ENCODE data around the gene CEACAM3.

The CEACAM3 gene

GRCh38 chr19:41811036-41811435, 14.6 kb downstream of the CEACAM3 start:
- Histone ChIP-seq H3K9me3 (ENCODE audit: control insufficient read depth, insufficient read depth, low read depth, low read length) (no peaks in the 10 kb centered on the region), H3K4me1 (ENCODE audit: control insufficient read depth, insufficient read depth, low read length) (no peaks in the 10 kb centered on the region), H3K4me3 (ENCODE audit: low read depth, low read length) (no peak overlapping the region), H3K27ac (ENCODE audit: extremely low read depth, low read depth, low read length) (no peak overlapping the region), H3K36me3 (ENCODE audit: control insufficient read depth in 2 of 2, insufficient read depth in 1 of 2, low read length in 2 of 2) (no peaks in the 10 kb centered on the region)
- POLR2A ChIA-PET: interaction anchor here (0.6 to 1.1 kb wide), 2 partner anchors 24 to 210 kb away, joined by 3 read pairs; no protein-coding TSS in a partner anchor
- CTCF ChIA-PET: interaction anchor here (0.7 to 4.0 kb wide), 8 partner anchors 16 to 257 kb away, joined by 3 to 27 read pairs (median 8); no protein-coding TSS in a partner anchor
- TF ChIP-seq, protein P1, sequence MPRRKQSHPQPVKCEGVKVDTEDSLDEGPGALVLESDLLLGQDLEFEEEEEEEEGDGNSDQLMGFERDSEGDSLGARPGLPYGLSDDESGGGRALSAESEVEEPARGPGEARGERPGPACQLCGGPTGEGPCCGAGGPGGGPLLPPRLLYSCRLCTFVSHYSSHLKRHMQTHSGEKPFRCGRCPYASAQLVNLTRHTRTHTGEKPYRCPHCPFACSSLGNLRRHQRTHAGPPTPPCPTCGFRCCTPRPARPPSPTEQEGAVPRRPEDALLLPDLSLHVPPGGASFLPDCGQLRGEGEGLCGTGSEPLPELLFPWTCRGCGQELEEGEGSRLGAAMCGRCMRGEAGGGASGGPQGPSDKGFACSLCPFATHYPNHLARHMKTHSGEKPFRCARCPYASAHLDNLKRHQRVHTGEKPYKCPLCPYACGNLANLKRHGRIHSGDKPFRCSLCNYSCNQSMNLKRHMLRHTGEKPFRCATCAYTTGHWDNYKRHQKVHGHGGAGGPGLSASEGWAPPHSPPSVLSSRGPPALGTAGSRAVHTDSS (tag by site-specific recombination; IDR thresholded peaks at IDR 0.05): no peak
- TF ChIP-seq, protein P2, sequence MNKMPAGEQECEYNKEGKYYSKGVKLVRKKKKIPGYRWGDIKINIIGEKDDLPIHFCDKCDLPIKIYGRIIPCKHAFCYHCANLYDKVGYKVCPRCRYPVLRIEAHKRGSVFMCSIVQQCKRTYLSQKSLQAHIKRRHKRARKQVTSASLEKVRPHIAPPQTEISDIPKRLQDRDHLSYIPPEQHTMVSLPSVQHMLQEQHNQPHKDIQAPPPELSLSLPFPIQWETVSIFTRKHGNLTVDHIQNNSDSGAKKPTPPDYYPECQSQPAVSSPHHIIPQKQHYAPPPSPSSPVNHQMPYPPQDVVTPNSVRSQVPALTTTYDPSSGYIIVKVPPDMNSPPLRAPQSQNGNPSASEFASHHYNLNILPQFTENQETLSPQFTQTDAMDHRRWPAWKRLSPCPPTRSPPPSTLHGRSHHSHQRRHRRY (tag by site-specific recombination; IDR thresholded peaks at IDR 0.05): no peak
- no peak for TF ChIP-seq ZNF114 (tag by site-specific recombination; IDR thresholded peaks at IDR 0.05)
- TF ChIP-seq ZNF692 (tag by site-specific recombination; IDR thresholded peaks at IDR 0.05): no peak
- no peak for TF ChIP-seq BCL11B (tag by site-specific recombination; IDR thresholded peaks at IDR 0.05; ENCODE audit: low read depth)
- TF ChIP-seq ZNF664 (tag by site-specific recombination; IDR thresholded peaks at IDR 0.05): no peak
- no peak for TF ChIP-seq ZNF776 (tag by site-specific recombination; IDR thresholded peaks at IDR 0.05; ENCODE audit: borderline replicate concordance)
- TF ChIP-seq ZFP3 (tag by site-specific recombination; IDR thresholded peaks at IDR 0.05; ENCODE audit: low read depth): no peak
- TF ChIP-seq, protein P3, sequence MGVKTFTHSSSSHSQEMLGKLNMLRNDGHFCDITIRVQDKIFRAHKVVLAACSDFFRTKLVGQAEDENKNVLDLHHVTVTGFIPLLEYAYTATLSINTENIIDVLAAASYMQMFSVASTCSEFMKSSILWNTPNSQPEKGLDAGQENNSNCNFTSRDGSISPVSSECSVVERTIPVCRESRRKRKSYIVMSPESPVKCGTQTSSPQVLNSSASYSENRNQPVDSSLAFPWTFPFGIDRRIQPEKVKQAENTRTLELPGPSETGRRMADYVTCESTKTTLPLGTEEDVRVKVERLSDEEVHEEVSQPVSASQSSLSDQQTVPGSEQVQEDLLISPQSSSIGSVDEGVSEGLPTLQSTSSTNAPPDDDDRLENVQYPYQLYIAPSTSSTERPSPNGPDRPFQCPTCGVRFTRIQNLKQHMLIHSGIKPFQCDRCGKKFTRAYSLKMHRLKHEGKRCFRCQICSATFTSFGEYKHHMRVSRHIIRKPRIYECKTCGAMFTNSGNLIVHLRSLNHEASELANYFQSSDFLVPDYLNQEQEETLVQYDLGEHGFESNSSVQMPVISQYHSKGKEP (tag by site-specific recombination; IDR thresholded peaks at IDR 0.05): no peak
- TF ChIP-seq ZNF19 (tag by site-specific recombination; IDR thresholded peaks at IDR 0.05; ENCODE audit: low read depth): no peak
- TF ChIP-seq ZNF777 (tag by site-specific recombination; IDR thresholded peaks at IDR 0.05; ENCODE audit: borderline replicate concordance): no peak
- TF ChIP-seq PRDM6 (tag by site-specific recombination; IDR thresholded peaks at IDR 0.05): no peak
- TF ChIP-seq EGR2 (tag by site-specific recombination; IDR thresholded peaks at IDR 0.05; ENCODE audit: low read depth): no peak
- TF ChIP-seq ZNF354C (tag by site-specific recombination; IDR thresholded peaks at IDR 0.05; ENCODE audit: borderline replicate concordance, low read depth): no peak
- no peak for TF ChIP-seq ZNF629 (tag by site-specific recombination; IDR thresholded peaks at IDR 0.05)
- no peak for TF ChIP-seq TSHZ1 (tag by site-specific recombination; IDR thresholded peaks at IDR 0.05; ENCODE audit: borderline replicate concordance)
